ENCODE measurements around the gene MRAP2. TPM values are rescaled to one million over a fixed set of nuclear protein-coding genes. Genes with fewer than 3 reads are reported as not detected.

The MRAP2 gene
- total RNA-seq, 1 donor from 2014 or later = 6.2 TPM

GRCh38 chr6:84136364-84137050 lies 102.9 kb downstream of the MRAP2 start:
- no peak for DNase-seq

GRCh38 chr6:84137051-84137375 lies 103.4 kb downstream of the MRAP2 start:
- DNase-seq = no peak

GRCh38 chr6:84137989-84138575 lies 104.5 kb downstream of the MRAP2 start:
- DNase-seq = no peak

- no peak for DNase-seq
Measured at GRCh38 chr6:84139311-84139710, 105.7 kb downstream of the MRAP2 start.

Other genes with a start within 250 kb of the MRAP2 start
- 12.9 TPM for gene RIPPLY2, start 180.4 kb upstream of the MRAP2 start, total RNA-seq
- gene CYB5R4, start 174.1 kb upstream of the MRAP2 start, total RNA-seq = 13.7 TPM
- 49.4 TPM for gene CEP162, start 193.9 kb downstream of the MRAP2 start, total RNA-seq

Measured in occipital lobe (tissue), 2 donors.